Ishikawa (cell line): ENCODE data around the gene ATP6V0C.

Experiments used
- CEBPB ChIP-seq: IDR thresholded peaks from 2 replicates; pipeline ENCODE4 v1.6.1; 2012
- CREB1 ChIP-seq: IDR thresholded peaks from 2 replicates; pipeline ENCODE4 v1.6.1; 2012; ENCODE audit warnings: low read depth
- EGR1 ChIP-seq: IDR thresholded peaks from 2 replicates; pipeline ENCODE4 v1.6.1; 2012
- EP300 ChIP-seq: IDR thresholded peaks from 2 replicates; pipeline ENCODE4 v1.6.1; 2012; ENCODE audit warnings: borderline replicate concordance
- FOXM1 ChIP-seq: IDR thresholded peaks from 2 replicates; pipeline ENCODE4 v1.6.1; 2012; ENCODE audit warnings: low read depth, borderline replicate concordance
- MAX ChIP-seq: IDR thresholded peaks from 2 replicates; pipeline ENCODE4 v1.6.1; 2012
- NFIC ChIP-seq: IDR thresholded peaks from 2 replicates; pipeline ENCODE4 v1.6.1; 2012
- RAD21 ChIP-seq: IDR thresholded peaks from 2 replicates; pipeline ENCODE4 v1.6.1; 2012; ENCODE audit warnings: low read depth
- REST ChIP-seq: IDR thresholded peaks from 2 replicates; pipeline ENCODE4 v1.6.1; 2012; ENCODE audit warnings: low read depth, mild to moderate bottlenecking
- TAF1 ChIP-seq: IDR thresholded peaks from 2 replicates; pipeline ENCODE4 v1.6.1; 2012; ENCODE audit warnings: low read depth, mild to moderate bottlenecking
- TCF12 ChIP-seq: IDR thresholded peaks from 2 replicates; pipeline ENCODE4 v1.6.1; 2012; ENCODE audit warnings: low read depth
- TEAD4 ChIP-seq: IDR thresholded peaks from 2 replicates; pipeline ENCODE4 v1.6.1; 2012
- USF1 ChIP-seq: IDR thresholded peaks from 2 replicates; pipeline ENCODE4 v1.6.1; 2012
- YY1 ChIP-seq: IDR thresholded peaks from 2 replicates; pipeline ENCODE4 v1.6.1; 2012; ENCODE audit warnings: low read depth
- ZBTB7A ChIP-seq: IDR thresholded peaks from 2 replicates; pipeline ENCODE4 v1.6.1; 2012; ENCODE audit warnings: low read depth

Gene ATP6V0C

GRCh38 chr16:2513405-2514332 is at the start of gene ATP6V0C:
TSS of gene ATP6V0C (plus strand) at chr16:2513952. CDS start at chr16:2514104, 152 bp downstream.
- TF ChIP-seq EGR1 (0 out of 2 replicates have a peak, but pooled peaks have one; percentile 5), ZBTB7A (peak; percentile 63; the same call in 1 of the 2 replicates), TCF12 (no peak; the same call in 1 of the 2 replicates), USF1 (peak; percentile 97), TAF1 (peak; percentile 85), CREB1 (peak; percentile 70), TEAD4 (peak; percentile 58), MAX (peak; percentile 84), YY1 (peak; percentile 94), NFIC (no peak), FOXM1 (no peak), REST (no peak), RAD21 (no peak), EP300 (peak; percentile 46; the same call in 1 of the 2 replicates), CEBPB (no peak)

- TF ChIP-seq REST, result no peak
- TF ChIP-seq TEAD4, result no peak
- TF ChIP-seq RAD21, result no peak
- no peak for TF ChIP-seq MAX
- no peak for TF ChIP-seq YY1
- TF ChIP-seq USF1, result no peak
- no peak for TF ChIP-seq NFIC
- no peak for TF ChIP-seq ZBTB7A
- no peak for TF ChIP-seq FOXM1
These were observed 49.4 kb upstream of the ATP6V0C start for GRCh38 chr16:2464333-2464732.

GRCh38 chr16:2465653-2466415 is 47.9 kb upstream of the ATP6V0C start:
- TF ChIP-seq RAD21 (no peak), REST (no peak), NFIC (no peak), TEAD4 (no peak), YY1 (no peak), USF1 (no peak), EP300 (no peak), CREB1 (no peak), TAF1 (no peak), EGR1 (no peak), TCF12 (no peak), ZBTB7A (no peak), FOXM1 (no peak), MAX (no peak), CEBPB (no peak)
